ENCODE data around the gene PEF1.

- TF ChIP-seq, protein P1, sequence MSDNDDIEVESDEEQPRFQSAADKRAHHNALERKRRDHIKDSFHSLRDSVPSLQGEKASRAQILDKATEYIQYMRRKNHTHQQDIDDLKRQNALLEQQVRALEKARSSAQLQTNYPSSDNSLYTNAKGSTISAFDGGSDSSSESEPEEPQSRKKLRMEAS (IDR thresholded peaks at IDR 0.05; ENCODE audit: insufficient read depth, insufficient read length), result no peak
- TF ChIP-seq CTCF (IDR thresholded peaks at IDR 0.05; ENCODE audit: extremely low read depth in 1 of 2, insufficient read depth in 1 of 2, low read depth in 1 of 2, low read length in 2 of 2), result no peak
These were observed 34.0 kb upstream of the PEF1 start for GRCh38 chr1:31678681-31679080.
